HepG2 (cell line): Measurements from ENCODE around the gene HOXD3. TPM values are rescaled to one million over a fixed set of nuclear protein-coding genes. Genes with fewer than 3 reads are reported as not detected.
A peak's percentile ranks its signal among the peaks of the same experiment; 100 is the strongest.

Source experiments
- HES4 ChIP-seq: sonication (generic); formaldehyde crosslinking; IDR thresholded peaks from 2 replicates; pipeline ENCODE4 v1.9.0; 2021; ENCODE audit warnings: mild to moderate bottlenecking, missing genetic modification reagents, borderline replicate concordance
- HHEX ChIP-seq: IDR thresholded peaks from 2 replicates; pipeline ENCODE4 v1.6.1; 2016; ENCODE audit warnings: control low read depth
- MED1 ChIP-seq: sonication (generic); formaldehyde crosslinking; IDR thresholded peaks from 2 replicates; pipeline ENCODE4 v1.4.0; 2020; ENCODE audit warnings: missing genetic modification reagents
- RARG ChIP-seq: sonication (generic); formaldehyde crosslinking; IDR thresholded peaks from 2 replicates; pipeline ENCODE4 v1.4.0; 2020; ENCODE audit warnings: low read depth, mild to moderate bottlenecking, missing genetic modification reagents
- RFXANK ChIP-seq: IDR thresholded peaks from 2 replicates; pipeline ENCODE4 v1.6.1; 2016
- SMAD3 ChIP-seq: sonication (generic); formaldehyde crosslinking; IDR thresholded peaks from 2 replicates; pipeline ENCODE4 v1.4.0; 2020; ENCODE audit warnings: missing genetic modification reagents
- ZBTB38 ChIP-seq: sonication (generic); formaldehyde crosslinking; IDR thresholded peaks from 2 replicates; pipeline ENCODE4 v1.5.1; 2020; ENCODE audit warnings: mild to moderate bottlenecking, missing genetic modification reagents
- ZNF10 ChIP-seq: sonication (generic); formaldehyde crosslinking; IDR thresholded peaks from 2 replicates; pipeline ENCODE4 v1.4.0; 2020; ENCODE audit warnings: mild to moderate bottlenecking, low read depth, missing genetic modification reagents, borderline replicate concordance
- ZNF180 ChIP-seq: sonication (generic); formaldehyde crosslinking; IDR thresholded peaks from 2 replicates; pipeline ENCODE4 v1.4.0; 2020; ENCODE audit warnings: low read depth, missing genetic modification reagents, borderline replicate concordance
- ZNF333 ChIP-seq: sonication (generic); formaldehyde crosslinking; IDR thresholded peaks from 2 replicates; pipeline ENCODE4 v1.4.0; 2020; ENCODE audit warnings: mild to moderate bottlenecking, missing genetic modification reagents, borderline replicate concordance
- ZNF652 ChIP-seq: IDR thresholded peaks from 2 replicates; pipeline ENCODE4 v1.6.1; 2016; ENCODE audit warnings: low read depth, borderline replicate concordance
- ZNF670 ChIP-seq: sonication (generic); formaldehyde crosslinking; IDR thresholded peaks from 2 replicates; pipeline ENCODE4 v1.8.0; 2022; ENCODE audit warnings: mild to moderate bottlenecking, missing genetic modification reagents, borderline replicate concordance
- polyA plus RNA-seq, 8 experiments: library from polyadenylated mRNA; depleted of rRNA in 3 of 8; stranded (reverse) in 7 of 8; unstranded in 1 of 8; fragments of >200 nt; fragmentation: Illumina TruSeq in 4 of 8; extraction: Trizol in 4 of 8; gene quantifications; 2 replicates each; pipeline versions ENCODE4 v1.2.1 to v1.2.3, GENCODE V29; 2011 to 2016; ENCODE audit warnings: low read depth in 4 of 8, missing spikeins in 1 of 8, mixed read lengths in 1 of 8; ENCODE audit not compliant: insufficient read depth in 1 of 8
- total RNA-seq, 5 experiments: library from RNA; depleted of rRNA; stranded (reverse); fragments of >200 nt; fragmentation: Illumina TruSeq; extraction: Trizol; gene quantifications; 2 replicates each; pipeline ENCODE4 v1.2.3, GENCODE V29; 2016; ENCODE audit warnings: low read depth in 1 of 5
- TF ChIP-seq, protein P1 (sequence below): fragments of 450-650 bp; IDR thresholded peaks from 2 replicates; pipeline ENCODE4 v1.6.1; 2017; ENCODE audit warnings: mild to moderate bottlenecking
- TF ChIP-seq, protein P2 (sequence below): sonication (generic); formaldehyde crosslinking; IDR thresholded peaks from 2 replicates; pipeline ENCODE4 v1.4.0; 2020; ENCODE audit warnings: mild to moderate bottlenecking, missing genetic modification reagents
- TF ChIP-seq, protein P3 (sequence below): sonication (generic); formaldehyde crosslinking; IDR thresholded peaks from 2 replicates; pipeline ENCODE4 v1.4.0; 2020; ENCODE audit warnings: missing genetic modification reagents, borderline replicate concordance
- TF ChIP-seq, protein P4 (sequence below): sonication (generic); formaldehyde crosslinking; IDR thresholded peaks from 2 replicates; pipeline ENCODE4 v1.9.0; 2021; ENCODE audit warnings: missing genetic modification reagents, borderline replicate concordance

The HOXD3 gene
- total and polyA plus RNA-seq, 2 of the 13 experiments (the other 11 are each of a cell fraction or from before 2014, with no cell fraction given), result 0.05 to 0.09 TPM

DNA sequence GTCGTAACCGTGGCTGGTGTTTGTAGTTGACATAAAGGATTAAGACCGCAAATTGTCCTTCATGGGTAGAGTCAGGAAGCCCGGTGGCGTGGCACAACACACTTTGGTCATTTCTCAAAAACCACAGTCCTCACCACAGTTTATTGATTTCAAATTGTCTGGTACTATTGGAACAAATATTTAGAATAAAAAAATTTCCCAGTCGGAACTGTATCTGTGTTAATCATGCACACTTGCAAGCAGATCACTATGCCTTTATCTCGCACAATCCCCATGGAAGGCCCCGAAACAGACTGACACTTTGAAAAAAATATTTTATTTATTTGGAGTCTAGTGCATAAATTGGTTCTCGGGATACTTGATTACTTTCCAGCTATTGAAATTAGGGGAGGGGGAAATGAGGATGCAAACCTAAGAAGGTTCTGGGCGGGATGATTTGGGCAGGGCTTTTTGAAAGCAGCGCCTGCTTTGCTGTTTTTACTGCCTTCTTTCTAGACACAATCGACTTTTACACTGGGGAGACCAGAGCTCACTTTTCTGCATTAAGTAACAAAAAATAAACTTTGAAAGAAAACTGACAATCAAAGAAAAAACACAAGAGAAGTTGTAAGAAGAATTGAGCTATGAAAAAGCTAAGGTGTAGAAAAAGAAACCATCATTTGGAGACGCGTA, 15.9 kb downstream of the HOXD3 start (continued):
- TF ChIP-seq, protein P1, sequence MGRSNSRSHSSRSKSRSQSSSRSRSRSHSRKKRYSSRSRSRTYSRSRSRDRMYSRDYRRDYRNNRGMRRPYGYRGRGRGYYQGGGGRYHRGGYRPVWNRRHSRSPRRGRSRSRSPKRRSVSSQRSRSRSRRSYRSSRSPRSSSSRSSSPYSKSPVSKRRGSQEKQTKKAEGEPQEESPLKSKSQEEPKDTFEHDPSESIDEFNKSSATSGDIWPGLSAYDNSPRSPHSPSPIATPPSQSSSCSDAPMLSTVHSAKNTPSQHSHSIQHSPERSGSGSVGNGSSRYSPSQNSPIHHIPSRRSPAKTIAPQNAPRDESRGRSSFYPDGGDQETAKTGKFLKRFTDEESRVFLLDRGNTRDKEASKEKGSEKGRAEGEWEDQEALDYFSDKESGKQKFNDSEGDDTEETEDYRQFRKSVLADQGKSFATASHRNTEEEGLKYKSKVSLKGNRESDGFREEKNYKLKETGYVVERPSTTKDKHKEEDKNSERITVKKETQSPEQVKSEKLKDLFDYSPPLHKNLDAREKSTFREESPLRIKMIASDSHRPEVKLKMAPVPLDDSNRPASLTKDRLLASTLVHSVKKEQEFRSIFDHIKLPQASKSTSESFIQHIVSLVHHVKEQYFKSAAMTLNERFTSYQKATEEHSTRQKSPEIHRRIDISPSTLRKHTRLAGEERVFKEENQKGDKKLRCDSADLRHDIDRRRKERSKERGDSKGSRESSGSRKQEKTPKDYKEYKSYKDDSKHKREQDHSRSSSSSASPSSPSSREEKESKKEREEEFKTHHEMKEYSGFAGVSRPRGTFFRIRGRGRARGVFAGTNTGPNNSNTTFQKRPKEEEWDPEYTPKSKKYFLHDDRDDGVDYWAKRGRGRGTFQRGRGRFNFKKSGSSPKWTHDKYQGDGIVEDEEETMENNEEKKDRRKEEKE, result no peak
- TF ChIP-seq ZNF670 (CRISPR knock-in tag) (no peak), ZNF652 (CRISPR knock-in tag) (no peak), ZBTB38 (CRISPR knock-in tag) (peak; percentile 55; the same call in 1 of the 2 replicates), ZNF180 (CRISPR knock-in tag) (no peak), ZNF333 (no peak), ZNF10 (CRISPR knock-in tag) (no peak), SMAD3 (CRISPR knock-in tag) (no peak), MED1 (CRISPR knock-in tag) (peak; percentile 93), HES4 (CRISPR knock-in tag) (no peak), HHEX (CRISPR knock-in tag) (peak; percentile 62; the same call in 1 of the 2 replicates), RARG (CRISPR knock-in tag) (no peak), RFXANK (CRISPR knock-in tag) (no peak)
- TF ChIP-seq, protein P2, sequence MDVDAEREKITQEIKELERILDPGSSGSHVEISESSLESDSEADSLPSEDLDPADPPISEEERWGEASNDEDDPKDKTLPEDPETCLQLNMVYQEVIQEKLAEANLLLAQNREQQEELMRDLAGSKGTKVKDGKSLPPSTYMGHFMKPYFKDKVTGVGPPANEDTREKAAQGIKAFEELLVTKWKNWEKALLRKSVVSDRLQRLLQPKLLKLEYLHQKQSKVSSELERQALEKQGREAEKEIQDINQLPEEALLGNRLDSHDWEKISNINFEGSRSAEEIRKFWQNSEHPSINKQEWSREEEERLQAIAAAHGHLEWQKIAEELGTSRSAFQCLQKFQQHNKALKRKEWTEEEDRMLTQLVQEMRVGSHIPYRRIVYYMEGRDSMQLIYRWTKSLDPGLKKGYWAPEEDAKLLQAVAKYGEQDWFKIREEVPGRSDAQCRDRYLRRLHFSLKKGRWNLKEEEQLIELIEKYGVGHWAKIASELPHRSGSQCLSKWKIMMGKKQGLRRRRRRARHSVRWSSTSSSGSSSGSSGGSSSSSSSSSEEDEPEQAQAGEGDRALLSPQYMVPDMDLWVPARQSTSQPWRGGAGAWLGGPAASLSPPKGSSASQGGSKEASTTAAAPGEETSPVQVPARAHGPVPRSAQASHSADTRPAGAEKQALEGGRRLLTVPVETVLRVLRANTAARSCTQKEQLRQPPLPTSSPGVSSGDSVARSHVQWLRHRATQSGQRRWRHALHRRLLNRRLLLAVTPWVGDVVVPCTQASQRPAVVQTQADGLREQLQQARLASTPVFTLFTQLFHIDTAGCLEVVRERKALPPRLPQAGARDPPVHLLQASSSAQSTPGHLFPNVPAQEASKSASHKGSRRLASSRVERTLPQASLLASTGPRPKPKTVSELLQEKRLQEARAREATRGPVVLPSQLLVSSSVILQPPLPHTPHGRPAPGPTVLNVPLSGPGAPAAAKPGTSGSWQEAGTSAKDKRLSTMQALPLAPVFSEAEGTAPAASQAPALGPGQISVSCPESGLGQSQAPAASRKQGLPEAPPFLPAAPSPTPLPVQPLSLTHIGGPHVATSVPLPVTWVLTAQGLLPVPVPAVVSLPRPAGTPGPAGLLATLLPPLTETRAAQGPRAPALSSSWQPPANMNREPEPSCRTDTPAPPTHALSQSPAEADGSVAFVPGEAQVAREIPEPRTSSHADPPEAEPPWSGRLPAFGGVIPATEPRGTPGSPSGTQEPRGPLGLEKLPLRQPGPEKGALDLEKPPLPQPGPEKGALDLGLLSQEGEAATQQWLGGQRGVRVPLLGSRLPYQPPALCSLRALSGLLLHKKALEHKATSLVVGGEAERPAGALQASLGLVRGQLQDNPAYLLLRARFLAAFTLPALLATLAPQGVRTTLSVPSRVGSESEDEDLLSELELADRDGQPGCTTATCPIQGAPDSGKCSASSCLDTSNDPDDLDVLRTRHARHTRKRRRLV (CRISPR knock-in tag), result no peak
- TF ChIP-seq, protein P3, sequence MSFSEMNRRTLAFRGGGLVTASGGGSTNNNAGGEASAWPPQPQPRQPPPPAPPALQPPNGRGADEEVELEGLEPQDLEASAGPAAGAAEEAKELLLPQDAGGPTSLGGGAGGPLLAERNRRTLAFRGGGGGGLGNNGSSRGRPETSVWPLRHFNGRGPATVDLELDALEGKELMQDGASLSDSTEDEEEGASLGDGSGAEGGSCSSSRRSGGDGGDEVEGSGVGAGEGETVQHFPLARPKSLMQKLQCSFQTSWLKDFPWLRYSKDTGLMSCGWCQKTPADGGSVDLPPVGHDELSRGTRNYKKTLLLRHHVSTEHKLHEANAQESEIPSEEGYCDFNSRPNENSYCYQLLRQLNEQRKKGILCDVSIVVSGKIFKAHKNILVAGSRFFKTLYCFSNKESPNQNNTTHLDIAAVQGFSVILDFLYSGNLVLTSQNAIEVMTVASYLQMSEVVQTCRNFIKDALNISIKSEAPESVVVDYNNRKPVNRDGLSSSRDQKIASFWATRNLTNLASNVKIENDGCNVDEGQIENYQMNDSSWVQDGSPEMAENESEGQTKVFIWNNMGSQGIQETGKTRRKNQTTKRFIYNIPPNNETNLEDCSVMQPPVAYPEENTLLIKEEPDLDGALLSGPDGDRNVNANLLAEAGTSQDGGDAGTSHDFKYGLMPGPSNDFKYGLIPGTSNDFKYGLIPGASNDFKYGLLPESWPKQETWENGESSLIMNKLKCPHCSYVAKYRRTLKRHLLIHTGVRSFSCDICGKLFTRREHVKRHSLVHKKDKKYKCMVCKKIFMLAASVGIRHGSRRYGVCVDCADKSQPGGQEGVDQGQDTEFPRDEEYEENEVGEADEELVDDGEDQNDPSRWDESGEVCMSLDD (CRISPR knock-in tag), result peak; percentile 71; the same call in 1 of the 2 replicates
- TF ChIP-seq, protein P4, sequence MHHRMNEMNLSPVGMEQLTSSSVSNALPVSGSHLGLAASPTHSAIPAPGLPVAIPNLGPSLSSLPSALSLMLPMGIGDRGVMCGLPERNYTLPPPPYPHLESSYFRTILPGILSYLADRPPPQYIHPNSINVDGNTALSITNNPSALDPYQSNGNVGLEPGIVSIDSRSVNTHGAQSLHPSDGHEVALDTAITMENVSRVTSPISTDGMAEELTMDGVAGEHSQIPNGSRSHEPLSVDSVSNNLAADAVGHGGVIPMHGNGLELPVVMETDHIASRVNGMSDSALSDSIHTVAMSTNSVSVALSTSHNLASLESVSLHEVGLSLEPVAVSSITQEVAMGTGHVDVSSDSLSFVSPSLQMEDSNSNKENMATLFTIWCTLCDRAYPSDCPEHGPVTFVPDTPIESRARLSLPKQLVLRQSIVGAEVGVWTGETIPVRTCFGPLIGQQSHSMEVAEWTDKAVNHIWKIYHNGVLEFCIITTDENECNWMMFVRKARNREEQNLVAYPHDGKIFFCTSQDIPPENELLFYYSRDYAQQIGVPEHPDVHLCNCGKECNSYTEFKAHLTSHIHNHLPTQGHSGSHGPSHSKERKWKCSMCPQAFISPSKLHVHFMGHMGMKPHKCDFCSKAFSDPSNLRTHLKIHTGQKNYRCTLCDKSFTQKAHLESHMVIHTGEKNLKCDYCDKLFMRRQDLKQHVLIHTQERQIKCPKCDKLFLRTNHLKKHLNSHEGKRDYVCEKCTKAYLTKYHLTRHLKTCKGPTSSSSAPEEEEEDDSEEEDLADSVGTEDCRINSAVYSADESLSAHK (CRISPR knock-in tag), result no peak
